CD4-positive, alpha-beta memory T cell (primary cell): ENCODE results near the gene CCNJL. TPM values are rescaled to one million over a fixed set of nuclear protein-coding genes. Genes with fewer than 3 reads are reported as not detected.

Experiments used
- CTCF ChIA-PET: fragments of 350-600 bp; sonication (Branson Sonifier 250); formaldehyde crosslinking; loops from one replicate; lab custom pipeline; 2021; ENCODE audit warnings: inconsistent platforms; ENCODE audit not compliant: partially characterized antibody; lab: Charles Lee
- POLR2A ChIA-PET: fragments of 350-600 bp; sonication (Branson Sonifier 250); formaldehyde crosslinking; loops from one replicate; lab custom pipeline; 2021; ENCODE audit not compliant: partially characterized antibody; lab: Charles Lee
- DNase-seq, 5 donors: peaks; one replicate each; pipeline versions ENCODE4 v3.0.0 to v3.0.0-alpha.2; 2020 to 2022; ENCODE audit warnings: mixed read lengths in 1 of 5
- H3K27ac ChIP-seq: one replicate; pipeline ENCODE4 v1.7.0; 2013; ENCODE audit warnings: low read depth, low read length
- H3K27me3 ChIP-seq: 2 replicates; pipeline ENCODE4 v1.7.0; 2013; ENCODE audit warnings: mild to moderate bottlenecking, low read length, moderate library complexity; ENCODE audit not compliant: insufficient read depth
- H3K36me3 ChIP-seq: 2 replicates; pipeline ENCODE4 v1.7.0; 2013; ENCODE audit warnings: mild to moderate bottlenecking, low read length, moderate library complexity; ENCODE audit not compliant: insufficient read depth
- H3K4me1 ChIP-seq: 2 replicates; pipeline ENCODE4 v1.7.0; 2013; ENCODE audit warnings: mild to moderate bottlenecking, low read length, moderate library complexity; ENCODE audit not compliant: insufficient read depth
- H3K4me3 ChIP-seq, 2 donors: one replicate each; pipeline ENCODE4 v1.7.0; 2013; ENCODE audit warnings: low read length in 2 of 2, mild to moderate bottlenecking in 1 of 2
- H3K9me3 ChIP-seq, 2 donors: one replicate each; pipeline ENCODE4 v1.7.0; 2013; ENCODE audit warnings: low read length in 2 of 2, control low read depth in 1 of 2; ENCODE audit not compliant: control insufficient read depth in 1 of 2
- H3K27ac Mint-ChIP-seq, 7 donors: one replicate each; pipeline ENCODE4 v1.8.0; 2020 to 2021; ENCODE audit warnings: mixed read lengths in 7 of 7, mild to moderate bottlenecking in 6 of 7, inconsistent platforms in 3 of 7, moderate library complexity in 3 of 7
- H3K27me3 Mint-ChIP-seq, 2 donors: one replicate each; pipeline ENCODE4 v1.8.0; 2020 to 2021; ENCODE audit warnings: mixed read lengths in 2 of 2
- H3K36me3 Mint-ChIP-seq, 2 donors: one replicate each; pipeline ENCODE4 v1.8.0; 2020 to 2021; ENCODE audit warnings: mixed read lengths in 2 of 2, inconsistent platforms in 1 of 2, mild to moderate bottlenecking in 1 of 2
- H3K4me1 Mint-ChIP-seq, 4 donors: one replicate each; pipeline ENCODE4 v1.8.0; 2020 to 2021; ENCODE audit warnings: mixed read lengths in 4 of 4, mild to moderate bottlenecking in 1 of 4
- H3K4me3 Mint-ChIP-seq, 8 donors: one replicate each; pipeline ENCODE4 v1.8.0; 2020 to 2021; ENCODE audit warnings: mixed read lengths in 8 of 8, mild to moderate bottlenecking in 7 of 8, moderate library complexity in 6 of 8, inconsistent platforms in 3 of 8
- H3K9me3 Mint-ChIP-seq, 8 donors: one replicate each; pipeline ENCODE4 v1.8.0; 2020 to 2021; ENCODE audit warnings: mixed read lengths in 8 of 8, mild to moderate bottlenecking in 5 of 8, inconsistent platforms in 3 of 8, moderate library complexity in 1 of 8
- intact Hi-C: fragments of 100-400 bp; cut with micrococcal nuclease; formaldehyde crosslinking; loops from one replicate; pipeline ENCODE4 v1.15.1; 2023
- polyA plus RNA-seq, 2 donors: library from polyadenylated mRNA; unstranded; fragments of 300-500 nt; fragmentation: Illumina TruSeq; gene quantifications; one replicate each; pipeline ENCODE4 v1.2.3, GENCODE V29; 2021
- total RNA-seq, 2 experiments: library from RNA; stranded (reverse); gene quantifications; one replicate each; pipeline ENCODE4 v1.2.3, GENCODE V29; 2021

CCNJL gene
- total and polyA plus RNA-seq, 4 experiments from 2014 or later = not detected

DNA sequence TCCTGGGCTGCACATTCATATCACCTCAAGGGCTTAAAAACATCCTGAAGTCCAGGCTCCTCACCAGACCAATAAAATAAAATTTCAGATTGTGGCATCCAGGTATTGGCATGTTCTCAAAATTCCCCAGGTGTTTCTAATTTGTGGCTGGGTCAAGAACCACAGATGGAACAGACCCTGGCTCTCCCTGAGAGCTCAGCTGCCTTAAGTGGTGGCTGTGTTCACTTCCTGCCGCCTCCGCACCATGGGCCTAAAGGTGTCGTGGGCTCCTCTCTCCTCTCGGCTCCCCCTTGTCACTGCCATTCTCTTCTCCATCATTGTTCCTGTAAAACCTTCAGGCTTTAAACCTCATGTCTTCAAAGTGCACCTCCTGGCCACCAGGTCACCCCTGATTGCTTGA lies 17.8 kb upstream of the CCNJL start:
- Histone ChIP-seq H3K27me3 (no peaks in the 10 kb centered on the region), H3K36me3 (no peaks in the 10 kb centered on the region), H3K9me3 (no peaks in the 10 kb centered on the region), H3K4me1 (no peaks in the 10 kb centered on the region), H3K27ac (no peak overlapping the region), H3K4me3 (no peak overlapping the region)
- ChIA-PET POLR2A (no interaction called here), CTCF (interaction anchor here (0.9 kb wide), 2 partner anchors 16 to 308 kb away, joined by 3 read pairs; no protein-coding TSS in a partner anchor)
- peak overlapping the region in 1 of 8 donors; percentile 12 for H3K4me3 Mint-ChIP-seq
- H3K9me3 Mint-ChIP-seq = no peaks in the 10 kb centered on the region
- no peaks in the 10 kb centered on the region for H3K36me3 Mint-ChIP-seq
- intact Hi-C loops = no loop called here
- no peak for DNase-seq
- no peaks in the 10 kb centered on the region for H3K4me1 Mint-ChIP-seq
- peaks cover 0 to 10% of the 10 kb centered on the region in 2 donors for H3K27me3 Mint-ChIP-seq
- no peak overlapping the region for H3K27ac Mint-ChIP-seq

DNA sequence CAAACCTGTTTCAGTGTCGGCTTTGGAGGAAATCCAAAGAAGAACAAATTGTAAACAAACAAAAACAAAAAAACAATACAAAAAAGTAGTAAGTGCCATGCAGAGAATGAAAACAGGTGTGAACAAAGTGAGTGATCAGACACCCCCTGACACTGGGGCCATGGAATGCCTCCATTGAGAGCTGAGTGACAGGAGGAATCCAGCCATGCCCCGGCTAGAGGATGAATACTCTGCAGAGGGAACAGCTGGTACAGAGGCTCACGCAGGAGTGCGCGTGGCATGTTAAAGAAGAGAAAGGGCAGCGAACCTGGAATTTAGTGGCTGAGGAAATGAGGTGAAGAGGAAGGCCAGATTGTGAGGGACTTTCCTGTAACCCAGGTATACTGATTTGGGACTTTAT lies 15.5 kb upstream of the CCNJL start:
- Mint-ChIP-seq H3K9me3 (no peaks in the 10 kb centered on the region), H3K4me3 (no peak overlapping the region), H3K36me3 (no peaks in the 10 kb centered on the region), H3K4me1 (no peaks in the 10 kb centered on the region), H3K27ac (no peak overlapping the region), H3K27me3 (peaks cover 0 to 6% of the 10 kb centered on the region in 2 donors)
- Histone ChIP-seq H3K9me3 (no peaks in the 10 kb centered on the region), H3K27ac (no peak overlapping the region), H3K4me1 (no peaks in the 10 kb centered on the region), H3K27me3 (no peaks in the 10 kb centered on the region), H3K4me3 (no peak overlapping the region), H3K36me3 (no peaks in the 10 kb centered on the region)
- POLR2A ChIA-PET = no interaction called here
- DNase-seq = no peak
- CTCF ChIA-PET = no interaction called here
- intact Hi-C loops = no loop called here

DNA sequence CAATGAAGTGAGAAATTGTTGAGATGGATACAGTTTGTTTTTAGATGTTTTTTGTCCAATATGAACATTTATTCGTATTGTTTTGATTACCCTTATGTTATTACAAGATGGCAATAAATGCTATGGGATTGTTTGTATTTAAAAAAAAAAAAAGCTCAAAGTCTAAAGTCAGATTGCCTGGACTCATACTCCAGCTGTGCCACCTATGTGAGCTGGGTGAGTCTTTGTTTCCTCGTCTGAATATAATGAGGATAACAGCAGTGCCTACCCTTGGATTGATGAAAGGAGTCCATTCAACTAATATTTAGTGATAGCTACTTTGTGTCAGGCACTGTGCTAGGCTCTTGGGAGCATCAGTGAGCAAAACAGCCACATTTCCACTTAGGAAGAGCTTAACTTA lies 14.6 kb upstream of the CCNJL start:
- Mint-ChIP-seq H3K9me3 (no peaks in the 10 kb centered on the region), H3K4me3 (peak overlapping the region in 1 of 8 donors; percentile 36), H3K36me3 (no peaks in the 10 kb centered on the region), H3K4me1 (no peaks in the 10 kb centered on the region), H3K27ac (no peak overlapping the region), H3K27me3 (peaks cover 1 to 9% of the 10 kb centered on the region in 2 donors)
- H3K9me3 ChIP-seq = no peaks in the 10 kb centered on the region
- intact Hi-C loops = no loop called here
- H3K27me3 ChIP-seq = no peaks in the 10 kb centered on the region
- ChIA-PET CTCF (no interaction called here), POLR2A (no interaction called here)
- no peaks in the 10 kb centered on the region for H3K36me3 ChIP-seq
- no peak overlapping the region for H3K27ac ChIP-seq
- DNase-seq = no peak
- no peaks in the 10 kb centered on the region for H3K4me1 ChIP-seq
- no peak overlapping the region for H3K4me3 ChIP-seq

DNA sequence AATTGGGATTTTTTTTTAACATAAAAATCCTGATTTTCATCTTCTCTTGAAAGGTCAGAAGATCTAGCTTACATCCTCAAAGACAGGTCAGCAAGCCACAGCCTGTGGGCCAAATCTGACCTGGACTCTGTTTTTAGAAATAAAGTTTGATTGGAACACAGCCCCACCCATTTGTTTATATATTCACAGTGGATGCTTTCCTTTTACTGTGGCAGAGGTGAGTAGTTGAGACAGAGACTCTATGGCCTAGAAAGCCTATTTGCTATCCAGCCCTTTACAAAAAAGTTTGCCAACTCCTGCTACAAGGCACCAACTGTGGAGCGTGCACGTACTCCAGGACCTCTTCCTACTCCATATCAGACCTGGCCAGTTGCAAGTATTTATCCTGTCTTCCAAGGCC lies 13.4 kb upstream of the CCNJL start:
- CTCF ChIA-PET = interaction anchor here (1.0 kb wide), 1 partner anchor 20 kb away, joined by 4 read pairs; no protein-coding TSS in a partner anchor
- Histone ChIP-seq H3K4me1 (no peaks in the 10 kb centered on the region), H3K4me3 (no peak overlapping the region), H3K36me3 (no peaks in the 10 kb centered on the region), H3K27me3 (no peaks in the 10 kb centered on the region), H3K9me3 (no peaks in the 10 kb centered on the region), H3K27ac (no peak overlapping the region)
- Mint-ChIP-seq H3K36me3 (no peaks in the 10 kb centered on the region), H3K27ac (no peak overlapping the region), H3K4me3 (no peak overlapping the region), H3K27me3 (peaks cover 3 to 14% of the 10 kb centered on the region in 2 donors), H3K4me1 (no peaks in the 10 kb centered on the region), H3K9me3 (no peaks in the 10 kb centered on the region)
- no peak for DNase-seq
- intact Hi-C loops = no loop called here
- POLR2A ChIA-PET = no interaction called here

DNA sequence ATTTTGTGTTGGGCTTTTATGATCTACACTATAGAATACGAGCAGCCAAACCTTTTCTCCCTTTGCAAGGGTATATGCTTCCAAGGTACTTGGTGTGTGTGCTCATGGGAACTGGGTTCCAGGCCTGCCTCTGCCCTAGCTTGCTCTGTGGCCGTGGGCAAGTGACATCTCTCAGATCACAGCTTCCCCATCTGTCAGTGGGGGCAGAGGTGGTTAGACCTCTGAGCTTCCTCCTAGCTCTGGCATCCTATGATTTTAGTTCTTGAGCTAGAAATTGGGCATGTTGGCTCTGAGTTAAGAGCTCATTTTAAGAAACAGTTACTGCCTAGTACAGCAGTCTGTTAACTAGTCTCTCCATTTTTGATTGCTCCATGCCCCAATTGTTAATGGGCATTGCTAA lies 12.5 kb upstream of the CCNJL start:
- no peaks in the 10 kb centered on the region for H3K9me3 Mint-ChIP-seq
- no peaks in the 10 kb centered on the region for H3K9me3 ChIP-seq
- POLR2A ChIA-PET = no interaction called here
- H3K27ac ChIP-seq = no peak overlapping the region
- H3K27ac Mint-ChIP-seq = no peak overlapping the region
- no peaks in the 10 kb centered on the region for H3K36me3 ChIP-seq
- peaks cover 5 to 18% of the 10 kb centered on the region in 2 donors for H3K27me3 Mint-ChIP-seq
- no peaks in the 10 kb centered on the region for H3K36me3 Mint-ChIP-seq
- no peaks in the 10 kb centered on the region for H3K27me3 ChIP-seq
- no peak for DNase-seq
- intact Hi-C loops = no loop called here
- H3K4me1 ChIP-seq = no peaks in the 10 kb centered on the region
- no peak overlapping the region for H3K4me3 Mint-ChIP-seq
- CTCF ChIA-PET = interaction anchor here (1.0 kb wide), 1 partner anchor 21 kb away, joined by 4 read pairs; no protein-coding TSS in a partner anchor
- H3K4me1 Mint-ChIP-seq = no peaks in the 10 kb centered on the region
- H3K4me3 ChIP-seq = no peak overlapping the region

DNA sequence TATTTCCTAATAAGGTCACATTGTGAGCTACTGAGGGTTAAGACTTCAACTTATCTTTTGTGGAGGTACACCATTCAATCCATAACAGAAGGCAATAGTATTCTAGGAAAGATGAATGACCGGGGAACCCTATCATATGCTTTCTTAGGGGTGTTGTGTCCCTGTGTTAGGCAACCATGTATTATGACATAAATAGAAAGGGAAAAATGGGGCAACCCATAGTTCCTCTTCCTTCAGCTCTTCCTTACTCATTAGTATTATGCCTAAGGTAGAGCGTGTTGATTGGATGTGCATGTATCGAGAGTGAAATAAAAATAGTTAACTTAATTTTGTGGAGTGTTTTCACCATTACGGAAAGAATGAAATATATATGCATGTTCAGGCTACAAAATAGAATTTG lies 6.0 kb upstream of the CCNJL start:
- Mint-ChIP-seq H3K4me1 (no peaks in the 10 kb centered on the region), H3K36me3 (no peaks in the 10 kb centered on the region), H3K27ac (no peak overlapping the region), H3K4me3 (no peak overlapping the region), H3K9me3 (no peaks in the 10 kb centered on the region), H3K27me3 (peaks cover 11 to 32% of the 10 kb centered on the region in 2 donors)
- Histone ChIP-seq H3K36me3 (no peaks in the 10 kb centered on the region), H3K4me1 (no peaks in the 10 kb centered on the region), H3K27ac (no peak overlapping the region), H3K9me3 (no peaks in the 10 kb centered on the region), H3K27me3 (no peaks in the 10 kb centered on the region), H3K4me3 (no peak overlapping the region)
- ChIA-PET CTCF (no interaction called here), POLR2A (no interaction called here)
- DNase-seq = no peak
- intact Hi-C loops = loop anchor here (1.0 kb wide), 1 partner anchor 28 kb away; no protein-coding TSS in a partner anchor

DNA sequence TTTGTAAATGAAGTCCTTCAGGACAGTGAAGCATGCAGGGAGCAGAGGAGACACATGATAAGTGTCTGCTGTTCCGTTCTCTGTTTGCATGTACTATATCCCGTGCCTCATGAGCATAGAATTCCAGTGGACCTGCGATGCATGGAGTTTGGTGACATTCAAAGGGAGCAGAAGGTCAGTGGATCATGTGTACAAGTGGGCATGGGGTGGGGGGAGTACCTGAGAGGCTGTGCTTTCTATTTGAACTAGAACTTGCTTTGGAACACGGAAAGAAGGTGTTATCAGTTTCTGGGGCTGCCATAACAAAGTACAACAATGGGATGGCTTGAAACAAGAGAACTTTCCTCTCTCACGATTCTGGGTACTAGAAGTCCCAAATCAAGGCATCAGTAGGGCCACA lies 5.1 kb upstream of the CCNJL start:
- no peaks in the 10 kb centered on the region for H3K36me3 Mint-ChIP-seq
- H3K27me3 Mint-ChIP-seq = peaks cover 20 to 41% of the 10 kb centered on the region in 2 donors
- no peak overlapping the region for H3K4me3 ChIP-seq
- peaks cover 3 to 8% (median 5%) of the 10 kb centered on the region in 4 donors for H3K4me1 Mint-ChIP-seq
- H3K27me3 ChIP-seq = peaks cover 3% of the 10 kb centered on the region
- intact Hi-C loops = no loop called here
- H3K4me1 ChIP-seq = no peaks in the 10 kb centered on the region
- no peak overlapping the region for H3K4me3 Mint-ChIP-seq
- H3K9me3 ChIP-seq = no peaks in the 10 kb centered on the region
- H3K27ac ChIP-seq = no peak overlapping the region
- CTCF ChIA-PET = no interaction called here
- H3K27ac Mint-ChIP-seq = no peak overlapping the region
- DNase-seq = no peak
- POLR2A ChIA-PET = no interaction called here
- H3K36me3 ChIP-seq = no peaks in the 10 kb centered on the region
- no peaks in the 10 kb centered on the region for H3K9me3 Mint-ChIP-seq

DNA sequence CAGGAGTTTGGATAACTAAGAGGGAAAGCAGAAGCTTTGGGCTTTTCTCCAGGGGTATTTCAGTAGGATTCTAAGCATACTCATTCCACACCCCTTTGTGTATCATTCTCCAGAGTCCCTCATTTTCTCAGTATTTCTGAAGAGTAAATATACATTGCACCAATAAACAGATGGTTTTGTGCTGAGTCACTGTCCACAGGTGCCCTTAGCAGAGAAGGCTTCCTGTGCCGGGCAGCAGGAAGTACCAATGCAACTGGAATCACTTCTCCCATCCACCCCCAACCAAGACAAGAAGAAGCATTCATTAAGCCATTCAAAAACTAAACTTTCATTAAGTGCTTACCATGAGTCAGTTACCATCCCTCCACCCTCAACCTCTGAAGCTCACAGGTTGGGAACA lies 3.6 kb upstream of the CCNJL start:
- no peak overlapping the region for H3K27ac ChIP-seq
- no peaks in the 10 kb centered on the region for H3K9me3 ChIP-seq
- Mint-ChIP-seq H3K36me3 (no peaks in the 10 kb centered on the region), H3K4me1 (peaks cover 5 to 8% (median 5%) of the 10 kb centered on the region in 4 donors), H3K4me3 (no peak overlapping the region), H3K27me3 (peaks cover 21 to 41% of the 10 kb centered on the region in 2 donors), H3K9me3 (no peaks in the 10 kb centered on the region), H3K27ac (no peak overlapping the region)
- H3K36me3 ChIP-seq = no peaks in the 10 kb centered on the region
- no peak overlapping the region for H3K4me3 ChIP-seq
- ChIA-PET CTCF (no interaction called here), POLR2A (no interaction called here)
- intact Hi-C loops = no loop called here
- no peak for DNase-seq
- no peaks in the 10 kb centered on the region for H3K4me1 ChIP-seq
- peaks cover 5% of the 10 kb centered on the region for H3K27me3 ChIP-seq
